ENCODE measurements around the gene RHBDD1.
"Not testable (repeated sequence)": the region's sequence is repeated elsewhere in the genome, so short reads cannot be mapped to it uniquely, and the experiment has no call there.

Gene RHBDD1

DNA sequence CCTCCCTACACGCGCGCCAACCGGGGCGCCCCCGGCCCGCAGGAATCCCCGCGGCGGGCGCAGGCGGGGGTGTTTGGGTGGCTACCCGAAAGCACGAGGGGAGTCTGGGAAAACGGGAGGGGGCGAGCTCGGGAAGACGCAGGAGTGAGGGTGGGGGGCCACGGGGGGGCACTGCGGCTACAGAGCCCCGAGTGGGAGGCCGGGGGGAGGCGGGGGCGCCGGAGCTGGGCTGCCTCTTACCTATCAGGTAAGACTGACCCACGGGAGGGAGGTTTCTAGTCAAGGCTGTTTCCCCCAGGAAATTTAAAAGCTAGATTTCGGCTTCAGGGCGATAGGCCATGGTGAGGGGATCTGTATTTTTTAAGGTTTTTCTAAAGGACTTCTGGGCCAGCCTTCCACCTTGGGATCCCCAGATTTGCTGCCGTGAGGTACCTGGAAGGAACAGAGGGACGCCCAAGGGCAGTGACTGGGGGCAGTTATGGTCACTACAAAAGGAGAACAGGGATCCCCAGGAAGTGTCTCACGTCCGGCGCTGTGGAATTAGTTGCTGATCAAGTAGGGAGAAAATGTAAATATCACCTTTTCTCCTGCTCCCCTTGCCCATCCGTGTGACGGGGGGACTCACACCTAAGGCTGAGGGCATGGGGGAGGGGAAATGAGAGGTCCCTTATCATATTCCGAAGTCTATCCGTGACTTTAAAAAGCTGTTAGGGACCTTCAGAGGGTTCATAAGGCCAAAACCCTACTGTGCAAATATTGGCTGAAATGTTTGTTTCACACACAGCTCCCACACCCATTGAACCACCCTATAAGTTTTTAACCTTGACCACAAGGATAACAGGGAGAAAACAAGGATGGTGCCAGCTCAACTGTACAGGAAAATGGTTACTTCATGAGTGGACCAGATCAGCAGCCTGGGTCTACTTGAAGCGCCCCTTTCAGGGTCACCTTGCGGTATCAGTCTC, 35.6 kb upstream of the RHBDD1 start:
- no peak for DNase-seq

- DNase-seq = no peak
Measured at GRCh38 chr2:226800941-226801784, 34.7 kb upstream of the RHBDD1 start.

DNA sequence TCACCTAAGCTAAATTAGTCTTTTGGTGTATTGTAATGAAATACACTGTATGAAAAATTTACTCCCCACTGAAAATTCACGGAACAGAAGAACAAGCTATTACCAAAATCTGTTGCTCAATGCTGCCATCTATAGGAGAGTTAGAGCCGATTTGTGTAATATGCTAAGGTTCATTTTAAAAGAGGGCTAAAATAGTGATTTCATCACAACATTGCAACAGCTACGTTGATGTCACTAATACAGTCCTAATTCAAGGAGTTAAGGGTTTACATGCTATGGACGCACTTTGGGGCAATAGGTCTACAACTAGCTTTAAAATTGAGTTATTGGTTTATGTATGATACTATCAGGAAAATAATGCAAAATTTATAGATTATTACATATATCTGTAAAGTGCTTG, 33.3 kb upstream of the RHBDD1 start:
- no peak for DNase-seq

DNA sequence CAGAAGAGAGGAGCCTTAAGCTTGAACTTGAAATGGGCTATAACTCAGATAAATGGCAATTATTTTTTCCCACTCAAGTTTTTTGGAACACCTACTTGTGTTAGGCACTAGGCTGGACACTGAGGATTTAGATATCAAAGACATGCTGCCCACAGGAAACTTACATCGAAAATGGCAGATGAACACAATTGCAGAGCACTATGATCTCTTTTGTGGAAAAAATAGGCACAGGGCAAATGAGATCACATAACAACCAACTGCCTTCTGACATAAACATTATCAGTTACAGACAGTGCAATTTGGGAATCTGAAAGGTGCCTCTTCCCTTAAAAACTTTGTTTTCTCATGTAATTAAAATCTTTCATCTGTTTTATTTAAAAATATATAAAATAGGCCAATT, 32.4 kb upstream of the RHBDD1 start:
- no peak for DNase-seq

- no peak for DNase-seq
Measured at GRCh38 chr2:226813148-226813701, 22.6 kb upstream of the RHBDD1 start.

DNA sequence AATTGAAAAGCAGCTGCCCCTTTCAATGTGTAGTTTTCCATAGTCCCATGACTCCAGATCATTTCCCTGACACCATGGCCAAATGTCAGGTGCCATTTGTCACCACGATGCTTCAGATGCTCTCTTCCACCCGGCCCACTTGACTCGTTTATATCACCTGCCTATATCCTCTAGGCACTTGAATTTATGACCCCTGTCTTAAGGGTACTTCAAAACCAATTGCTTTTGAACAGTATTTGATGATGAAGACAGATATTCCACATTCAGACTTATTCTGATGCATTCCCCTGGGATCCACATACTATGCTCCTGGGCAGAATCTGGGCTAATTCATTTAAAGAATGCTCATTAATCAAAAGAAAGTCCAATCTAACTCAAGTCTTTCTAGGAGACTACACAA, 16.9 kb upstream of the RHBDD1 start:
- no peak for DNase-seq

- no peak for DNase-seq
Measured at GRCh38 chr2:226825056-226825455, 10.8 kb upstream of the RHBDD1 start.

DNA sequence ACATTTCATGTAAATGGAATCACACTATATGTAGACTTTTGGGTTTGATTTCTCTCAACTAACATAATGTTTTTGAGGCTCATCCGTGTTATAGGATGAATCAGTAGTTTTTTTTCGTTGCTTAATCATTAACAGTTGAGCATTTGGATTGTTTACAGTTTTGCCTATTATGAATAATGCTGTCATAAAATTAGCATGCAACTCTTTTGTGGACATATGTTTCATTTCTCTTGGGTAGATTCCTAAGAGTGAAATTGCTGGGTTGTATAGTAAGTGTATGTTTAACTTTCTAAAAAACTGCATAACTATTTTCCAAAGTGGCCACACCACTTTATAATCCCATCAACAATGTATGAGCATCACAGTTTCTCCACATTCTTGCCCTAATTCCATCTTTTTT, 7.7 kb upstream of the RHBDD1 start:
- DNase-seq = no peak

GRCh38 chr2:226829721-226830631, 5.9 kb upstream of the RHBDD1 start:
- DNase-seq = no peak

DNA sequence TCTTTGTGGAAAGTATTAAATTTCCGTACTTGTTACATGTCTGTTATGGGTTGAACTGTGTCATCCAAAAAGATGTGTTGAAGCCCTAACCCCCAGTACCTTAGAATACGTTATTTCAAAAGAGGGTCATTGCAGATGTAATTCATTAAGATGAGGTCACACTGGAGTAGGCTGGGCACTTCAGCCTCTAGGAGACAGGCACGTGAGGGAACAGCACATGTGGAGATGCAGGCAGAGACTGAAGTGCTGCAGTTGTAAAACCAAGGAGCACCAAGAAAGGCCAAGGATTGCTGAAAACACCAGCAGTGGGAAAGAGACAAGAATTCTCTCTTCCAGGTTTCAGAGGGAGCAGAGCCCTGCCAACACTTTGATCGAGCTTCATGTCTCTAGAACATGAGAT, 4.6 kb upstream of the RHBDD1 start:
- no peak for DNase-seq

- DNase-seq = no peak
Measured at GRCh38 chr2:226832061-226832460, 3.8 kb upstream of the RHBDD1 start.

GRCh38 chr2:226834880-226835279, 974 bp upstream of the RHBDD1 start:
- not testable (repeated sequence) for DNase-seq

GRCh38 chr2:226835420-226835795, 446 bp upstream of the RHBDD1 start:
- DNase-seq = no peak

DNA sequence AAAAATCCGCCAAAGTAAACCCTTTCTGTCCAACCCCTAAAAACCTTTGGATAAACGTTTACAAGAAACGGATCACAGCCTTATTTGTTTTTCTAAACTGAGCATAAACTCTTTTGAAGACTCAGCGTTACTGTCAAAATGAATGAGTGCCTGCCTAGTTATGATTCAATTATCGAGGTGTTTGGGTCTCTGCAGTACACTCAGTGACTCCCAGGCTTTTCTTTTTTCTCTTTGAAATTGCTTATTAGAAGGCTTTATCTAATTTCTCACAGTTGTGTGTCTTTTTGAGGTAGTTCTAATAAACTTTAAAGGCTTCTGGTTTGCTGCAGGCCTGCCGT, 663 bp downstream of the RHBDD1 start:
- DNase-seq = no peak

DNA sequence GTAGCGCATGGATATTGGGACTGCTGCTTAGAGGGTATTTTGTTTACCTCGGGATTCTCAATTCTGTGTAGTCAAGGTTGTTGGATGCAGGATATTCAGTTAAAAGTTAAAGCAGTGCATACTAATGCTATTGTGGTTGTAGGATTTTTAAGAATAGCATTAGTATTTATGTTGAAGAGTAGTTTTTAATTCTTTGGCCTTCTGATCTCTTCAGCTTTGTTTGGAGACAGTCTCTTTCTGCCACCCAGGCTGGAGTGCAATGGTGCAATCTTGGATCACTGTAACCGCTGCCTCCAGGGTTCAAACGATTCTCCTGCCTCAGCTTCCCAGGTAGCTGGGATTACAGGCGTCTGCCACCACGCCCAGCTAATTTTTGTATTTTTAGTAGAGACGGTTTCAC, 1.5 kb downstream of the RHBDD1 start:
- no peak for DNase-seq

GRCh38 chr2:226837787-226838603, 2.1 kb downstream of the RHBDD1 start:
- DNase-seq = no peak

DNA sequence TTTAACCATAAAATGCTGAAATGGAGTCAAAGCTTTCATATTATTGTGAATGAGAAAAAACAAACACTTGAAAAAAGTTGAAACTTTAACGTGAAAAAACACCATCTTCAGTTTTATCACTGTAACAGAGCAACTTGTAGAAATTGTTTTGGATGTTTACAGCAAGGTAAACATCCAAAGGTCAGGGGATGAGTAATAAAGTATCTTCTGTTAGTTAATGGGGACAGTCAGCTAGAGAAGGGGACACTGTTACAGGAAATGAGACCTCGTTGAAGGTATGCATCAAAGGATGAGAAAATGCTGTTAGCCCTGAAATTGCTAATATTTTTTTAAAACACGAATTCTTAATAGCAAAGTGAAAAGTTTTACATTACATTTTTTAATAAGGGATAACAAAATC, 2.9 kb downstream of the RHBDD1 start:
- DNase-seq = no peak

- no peak for DNase-seq
Measured at GRCh38 chr2:226839161-226839560, 3.3 kb downstream of the RHBDD1 start.

GRCh38 chr2:226839951-226840350, 4.1 kb downstream of the RHBDD1 start:
- DNase-seq = no peak

GRCh38 chr2:226843001-226843400, 7.1 kb downstream of the RHBDD1 start:
- not testable (repeated sequence) for DNase-seq

DNA sequence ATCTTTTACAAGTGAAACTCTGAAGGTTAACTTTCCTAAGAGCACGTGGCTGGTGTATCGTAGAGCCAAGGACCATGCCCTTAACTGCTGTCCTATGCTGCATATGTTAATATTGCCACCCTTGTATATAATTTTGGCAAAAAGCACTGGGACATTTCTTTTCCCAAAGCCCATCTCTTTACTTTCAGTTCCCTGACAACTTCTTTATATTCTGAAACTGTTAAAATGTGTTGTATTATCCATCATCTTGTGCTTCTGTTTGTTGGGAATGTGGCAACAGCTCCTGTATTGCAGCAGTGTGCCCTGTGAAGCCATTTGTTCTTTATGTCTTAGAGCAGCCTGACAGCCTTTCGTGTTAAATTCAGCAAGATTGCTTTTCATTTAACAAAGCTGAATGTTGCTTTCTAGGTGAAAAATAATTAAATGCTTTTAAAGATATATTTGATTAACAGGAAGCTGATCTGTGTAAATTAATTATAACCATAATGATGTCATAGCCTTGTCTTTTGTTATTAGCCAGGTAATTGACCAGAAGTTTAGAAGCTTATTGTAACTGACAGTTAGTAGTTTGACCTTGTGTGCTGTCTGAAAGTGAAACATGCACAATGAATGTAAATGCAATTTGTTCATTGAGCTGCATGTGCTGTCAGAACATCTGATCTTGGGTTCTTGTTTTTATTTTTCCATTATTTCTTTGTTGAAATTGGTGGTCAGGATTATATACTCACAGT, 9.7 kb downstream of the RHBDD1 start:
- DNase-seq = no peak
